Measurements from ENCODE around the gene LEP. TPM values are rescaled to one million over a fixed set of nuclear protein-coding genes. Genes with fewer than 3 reads are reported as not detected.

LEP gene
- total and polyA plus RNA-seq, 9 donors = 0.01 to 0.87 (median 0.15) TPM; not detected in 4

GRCh38 chr7:128243273-128243672 lies 2.2 kb downstream of the LEP start:
- TF ChIP-seq EP300 (IDR thresholded peaks at IDR 0.05) (no peak), POLR2A (IDR thresholded peaks at IDR 0.05) (no peak), CTCF (IDR thresholded peaks at IDR 0.05) (no peak)
- WGBS, 3 donors = 73 to 81% (median 76%) methylated on average over 7 of the region's 7 CpGs
- H3K4me1 ChIP-seq (ENCODE audit: insufficient read depth) = no peaks in the 10 kb centered on the region

GRCh38 chr7:128244861-128245260 lies 3.8 kb downstream of the LEP start:
- WGBS, 3 donors = 68 to 81% (median 78%) methylated on average over 3 of the region's 3 CpGs
- peaks cover 0 to 8% of the 10 kb centered on the region in 2 donors for H3K9me3 ChIP-seq
- intact Hi-C loops (cut with DNase I) = no loop called here
- TF ChIP-seq CTCF (IDR thresholded peaks at IDR 0.05) = no peak
- no peak for TF ChIP-seq EP300 (IDR thresholded peaks at IDR 0.05)
- TF ChIP-seq POLR2A (IDR thresholded peaks at IDR 0.05) = no peak
- H3K4me3 ChIP-seq = no peak overlapping the region
- no peaks in the 10 kb centered on the region for H3K36me3 ChIP-seq
- no peak overlapping the region for H3K27ac ChIP-seq
- H3K4me1 ChIP-seq (ENCODE audit: insufficient read depth) = no peaks in the 10 kb centered on the region
- no peak for DNase-seq
- no peaks in the 10 kb centered on the region for H3K27me3 ChIP-seq

More at GRCh38 chr7:128243273-128243672, 2.2 kb downstream of the LEP start:
- Histone ChIP-seq H3K27ac (no peak overlapping the region), H3K36me3 (no peaks in the 10 kb centered on the region), H3K4me3 (no peak overlapping the region), H3K9me3 (peaks cover 0 to 8% of the 10 kb centered on the region in 2 donors), H3K27me3 (no peaks in the 10 kb centered on the region)
- DNase-seq = no peak
- intact Hi-C loops (cut with DNase I) = no loop called here

- DNase-seq = no peak
- H3K36me3 ChIP-seq = no peaks in the 10 kb centered on the region
- intact Hi-C loops (cut with DNase I) = no loop called here
- no peak overlapping the region for H3K4me3 ChIP-seq
- 72 to 80% (median 72%) methylated on average over 5 of the region's 5 CpGs for WGBS, 3 donors
- no peaks in the 10 kb centered on the region for H3K27me3 ChIP-seq
- no peak for TF ChIP-seq CTCF (IDR thresholded peaks at IDR 0.05)
- TF ChIP-seq POLR2A (IDR thresholded peaks at IDR 0.05) = no peak
- no peak for TF ChIP-seq EP300 (IDR thresholded peaks at IDR 0.05)
- H3K4me1 ChIP-seq (ENCODE audit: insufficient read depth) = no peaks in the 10 kb centered on the region
- H3K9me3 ChIP-seq = no peaks in the 10 kb centered on the region
- H3K27ac ChIP-seq = no peak overlapping the region
These were observed 6.0 kb downstream of the LEP start for GRCh38 chr7:128247108-128247507.

GRCh38 chr7:128247640-128248194 lies 6.6 kb downstream of the LEP start:
- no peaks in the 10 kb centered on the region for H3K27me3 ChIP-seq
- H3K27ac ChIP-seq = no peak overlapping the region
- no peaks in the 10 kb centered on the region for H3K4me1 ChIP-seq (ENCODE audit: insufficient read depth)
- TF ChIP-seq POLR2A (IDR thresholded peaks at IDR 0.05) (no peak), EP300 (IDR thresholded peaks at IDR 0.05) (no peak), CTCF (IDR thresholded peaks at IDR 0.05) (no peak)
- WGBS, 3 donors = 73 to 82% (median 81%) methylated on average over 7 of the region's 7 CpGs
- no peak for DNase-seq
- no peak overlapping the region for H3K4me3 ChIP-seq
- no peaks in the 10 kb centered on the region for H3K9me3 ChIP-seq
- intact Hi-C loops (cut with DNase I) = no loop called here
- H3K36me3 ChIP-seq = no peaks in the 10 kb centered on the region
